ENCODE measurements around the gene HNRNPA0.
A peak's percentile ranks its signal among the peaks of the same experiment; 100 is the strongest.

HNRNPA0 gene

DNA sequence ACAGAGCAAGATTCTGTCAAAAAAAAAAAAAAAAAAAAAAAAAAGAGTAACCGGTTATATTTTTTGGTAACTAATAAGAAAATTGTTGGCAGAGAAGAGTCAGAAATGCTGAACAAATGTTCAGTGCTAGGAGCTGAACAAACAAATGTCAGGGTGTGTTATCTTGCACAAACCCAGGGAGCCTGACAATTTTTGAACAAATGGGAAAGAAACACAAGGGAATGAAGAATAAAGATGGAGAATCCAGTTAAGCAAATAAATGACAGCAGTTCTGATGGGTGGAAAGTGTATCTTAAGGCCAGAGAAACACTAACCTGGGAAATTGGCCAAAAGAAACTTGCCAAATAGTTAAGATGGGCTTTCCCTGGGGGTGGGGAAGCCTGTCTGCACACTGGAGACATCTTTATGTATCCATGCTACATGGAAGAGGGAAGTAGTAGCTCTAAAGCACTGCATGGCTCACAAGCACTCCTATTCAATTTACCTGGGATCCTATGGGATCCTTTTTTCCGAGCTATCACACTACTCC is 42.0 kb downstream of the HNRNPA0 start:
- TF ChIP-seq CTCF (IDR thresholded peaks at IDR 0.05; ENCODE audit: low read depth, low read length) = no peak
- no peak for DNase-seq (ENCODE audit: low read depth in 2 of 2)
- H3K4me3 ChIP-seq (replicated peaks in 1 of 2; ENCODE audit: low read depth in 2 of 2, low read length in 2 of 2) = no peak overlapping the region

DNA sequence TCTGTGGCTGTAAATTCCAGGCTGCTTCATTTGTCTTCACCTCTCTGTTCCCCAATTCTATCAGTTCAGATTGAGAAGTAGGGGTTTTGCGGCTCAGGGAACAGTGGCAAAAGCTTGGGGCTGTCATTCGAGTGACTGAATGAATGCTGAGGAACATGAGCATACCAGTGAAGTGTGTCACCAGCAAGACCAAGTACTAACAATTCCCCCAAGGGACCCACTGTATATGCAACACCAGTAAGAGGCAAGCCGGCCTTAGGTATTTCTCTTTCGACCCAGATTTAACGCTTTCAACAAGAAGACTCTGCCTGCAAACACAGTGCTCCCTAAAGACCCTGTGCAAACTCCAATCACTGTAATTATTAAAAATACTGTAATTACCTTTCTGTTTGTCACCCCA is 44.1 kb downstream of the HNRNPA0 start:
- TF ChIP-seq CTCF (IDR thresholded peaks at IDR 0.05; ENCODE audit: low read depth, low read length) = no peak
- peak; percentile 34 to 86 for DNase-seq (ENCODE audit: low read depth in 2 of 2)
- H3K4me3 ChIP-seq (replicated peaks in 1 of 2; ENCODE audit: low read depth in 2 of 2, low read length in 2 of 2) = no peak overlapping the region

DNA sequence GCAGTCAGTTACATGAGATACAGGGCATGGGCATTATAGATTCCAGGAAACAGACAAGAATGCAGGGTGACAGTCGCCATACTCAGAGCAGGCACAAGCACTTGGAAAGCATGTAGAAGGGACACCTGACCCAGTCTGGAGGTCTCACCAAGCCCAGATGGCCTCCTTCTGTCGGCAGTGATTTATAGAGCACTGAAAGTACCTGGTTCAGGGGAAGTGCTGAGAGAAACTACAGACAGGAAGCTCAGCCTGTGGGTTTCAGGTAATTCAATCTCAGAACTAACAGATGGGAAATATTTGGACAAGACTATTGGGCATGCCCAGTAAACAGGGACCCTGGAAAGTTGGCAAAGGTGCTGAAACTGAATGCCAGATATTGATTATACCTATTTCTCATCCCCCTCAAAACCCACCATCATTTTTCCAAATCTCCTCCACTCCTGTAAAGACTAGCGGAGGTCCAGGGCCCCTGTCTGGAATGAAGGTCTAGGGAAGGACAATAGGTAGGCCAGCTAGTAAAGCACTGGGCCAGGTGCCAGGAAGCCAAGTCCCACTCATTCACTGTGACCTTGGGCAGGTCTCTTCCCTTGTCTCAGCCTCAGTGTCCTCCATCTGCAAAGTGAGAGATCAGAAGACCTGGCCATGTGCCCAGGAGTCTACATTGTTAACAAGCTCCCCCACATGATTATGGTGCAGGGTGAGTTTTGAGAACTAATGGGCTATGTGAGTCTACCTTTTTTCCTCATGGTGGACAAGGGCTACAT is 45.2 kb downstream of the HNRNPA0 start:
- TF ChIP-seq CTCF (IDR thresholded peaks at IDR 0.05; ENCODE audit: low read depth, low read length) = no peak
- no peak for DNase-seq (ENCODE audit: low read depth in 2 of 2)
- no peak overlapping the region for H3K4me3 ChIP-seq (replicated peaks in 1 of 2; ENCODE audit: low read depth in 2 of 2, low read length in 2 of 2)

- TF ChIP-seq CTCF (IDR thresholded peaks at IDR 0.05; ENCODE audit: low read depth, low read length) = no peak
- H3K4me3 ChIP-seq (replicated peaks in 1 of 2; ENCODE audit: low read depth in 2 of 2, low read length in 2 of 2) = no peak overlapping the region
- DNase-seq (ENCODE audit: low read depth in 2 of 2) = no peak
Measured at GRCh38 chr5:137708062-137708461, 46.1 kb downstream of the HNRNPA0 start.

- DNase-seq (ENCODE audit: low read depth in 2 of 2) = peak; percentile 44 to 72
- H3K4me3 ChIP-seq (replicated peaks in 1 of 2; ENCODE audit: low read depth in 2 of 2, low read length in 2 of 2) = no peak overlapping the region
- no peak for TF ChIP-seq CTCF (IDR thresholded peaks at IDR 0.05; ENCODE audit: low read depth, low read length)
Measured at GRCh38 chr5:137706841-137707240, 47.3 kb downstream of the HNRNPA0 start.

DNA sequence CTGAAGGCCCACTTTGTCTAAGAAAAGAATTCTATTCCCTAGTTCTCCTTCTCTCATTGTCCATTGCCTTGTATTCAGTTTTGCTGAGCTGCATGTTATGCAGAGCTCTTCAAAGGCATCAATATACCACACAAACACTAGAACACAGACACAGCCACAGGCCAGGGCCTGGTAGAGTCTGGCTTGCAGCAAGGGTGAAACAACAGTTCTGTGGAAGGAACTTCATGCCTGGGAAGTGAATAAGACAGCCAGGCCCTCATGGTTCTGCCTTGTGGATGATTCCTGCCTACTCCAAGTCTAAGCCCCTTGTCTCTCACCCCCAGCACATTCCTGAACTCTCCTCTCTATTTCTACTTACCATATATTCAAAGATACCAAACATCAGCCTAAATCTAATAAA is 49.1 kb downstream of the HNRNPA0 start:
- TF ChIP-seq CTCF (IDR thresholded peaks at IDR 0.05; ENCODE audit: low read depth, low read length) = no peak
- DNase-seq (ENCODE audit: low read depth in 2 of 2) = peak in 1 of 2 donors; percentile 14
- no peak overlapping the region for H3K4me3 ChIP-seq (replicated peaks in 1 of 2; ENCODE audit: low read depth in 2 of 2, low read length in 2 of 2)
